B cell (primary cell): ENCODE data around the gene LITAF.

ENCODE experiments used
- CTCF ChIP-seq: fragments of 200-600 bp; IDR thresholded peaks from one replicate; pipeline ENCODE4 v1.8.0; 2022; ENCODE audit warnings: antibody characterized with exemption, mild to moderate bottlenecking
- EZH2 ChIP-seq: IDR thresholded peaks from 2 replicates; pipeline ENCODE4 v1.6.1; 2012; ENCODE audit warnings: borderline replicate concordance, low read depth, mild to moderate bottlenecking, moderate library complexity, low read length; ENCODE audit not compliant: insufficient read depth, poor library complexity, severe bottlenecking

- no peak for TF ChIP-seq EZH2
- TF ChIP-seq CTCF: no peak
Observed at GRCh38 chr16:11636172-11636721, 49.5 kb upstream of the LITAF start.
